Prostate gland (tissue), 2 donors: ENCODE data around the gene PTGIR.

Experiments used
- CTCF ChIP-seq, 4 experiments: fragments of 200-600 bp in 2 of 4; fragments of 450-650 bp in 2 of 4; sonication (generic) in 2 of 4; IDR thresholded peaks; 1 replicate in 3 of 4; 2 replicates in 1 of 4; pipeline ENCODE4 v1.5.1; 2016 to 2019; ENCODE audit warnings: antibody characterized with exemption in 4 of 4, mild to moderate bottlenecking in 2 of 4, moderate library complexity in 2 of 4
- POLR2A ChIP-seq: fragments of 450-650 bp; IDR thresholded peaks from one replicate; pipeline ENCODE4 v1.6.1; 2016; ENCODE audit warnings: antibody characterized with exemption, mild to moderate bottlenecking
- POLR2AphosphoS5 ChIP-seq: sonication (generic); formaldehyde crosslinking; IDR thresholded peaks from one replicate; pipeline ENCODE4 v1.6.1; 2017; ENCODE audit warnings: antibody characterized with exemption

GRCh38 chr19:46630586-46631205 is 5.8 kb upstream of the PTGIR start:
- TF ChIP-seq CTCF (IDR thresholded peaks at IDR 0.05) = no peak
- no peak for TF ChIP-seq POLR2A
- no peak for TF ChIP-seq POLR2AphosphoS5
